Gastrocnemius medialis (tissue), 4 donors: ENCODE results near the gene PDLIM4.

Source experiments
- CTCF ChIP-seq, 5 experiments: fragments of 450-650 bp in 3 of 5; fragments of 200-600 bp in 2 of 5; sonication (generic) in 2 of 5; IDR thresholded peaks in 4 of 5; conservative IDR thresholded peaks in 1 of 5; 1 replicate in 4 of 5; 2 replicates in 1 of 5; pipeline ENCODE4 v1.5.1; 2016 to 2019; ENCODE audit warnings: antibody characterized with exemption in 5 of 5, mild to moderate bottlenecking in 3 of 5, moderate library complexity in 3 of 5
- POLR2A ChIP-seq, 2 donors: fragments of 450-650 bp; IDR thresholded peaks; one replicate each; pipeline ENCODE4 v1.6.1; 2017; ENCODE audit warnings: antibody characterized with exemption in 2 of 2, mild to moderate bottlenecking in 2 of 2, moderate library complexity in 2 of 2

DNA sequence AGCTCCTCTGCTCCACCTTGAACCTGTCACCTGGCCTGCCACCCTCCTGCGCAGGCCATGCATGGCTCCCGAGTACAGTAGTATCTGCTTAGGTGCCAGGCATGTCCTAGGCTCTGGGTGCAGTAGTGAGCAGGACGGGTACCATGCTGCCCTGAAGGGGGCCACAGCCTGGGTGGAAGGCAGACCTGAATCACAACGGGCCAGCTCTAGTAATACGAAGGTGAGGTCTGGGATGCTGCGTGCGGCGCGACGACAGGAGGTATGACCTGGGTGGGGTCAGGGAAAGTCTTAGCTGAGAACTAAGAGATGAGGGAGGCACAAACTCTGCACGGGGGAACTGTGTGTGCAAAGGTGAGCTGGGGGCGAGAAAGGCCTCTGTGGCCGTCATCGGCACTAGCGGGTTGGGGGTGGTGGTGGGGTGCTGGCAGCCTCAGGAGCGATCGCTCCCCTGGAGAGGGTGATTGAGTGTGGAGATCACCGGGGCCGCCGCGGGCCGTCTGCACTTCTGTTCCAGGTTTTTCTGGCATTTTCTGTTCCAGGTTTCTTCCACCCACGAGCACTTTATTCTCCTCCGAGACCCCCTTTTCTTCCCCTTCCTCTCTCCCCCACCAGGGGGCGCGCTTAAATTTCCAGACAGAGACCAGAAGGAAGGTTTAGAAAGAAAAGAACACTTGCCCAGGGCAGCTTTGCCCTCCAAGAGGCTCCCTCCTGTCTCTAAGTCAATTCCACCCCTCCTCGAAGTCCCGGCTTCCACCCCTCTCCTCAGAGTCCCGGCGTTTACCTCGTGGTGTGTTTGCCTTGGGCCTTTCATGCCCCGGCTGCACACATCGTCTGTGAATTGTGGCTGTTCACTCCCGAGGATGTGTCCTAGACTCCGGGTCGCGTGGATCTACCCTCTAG, 15.1 kb downstream of the PDLIM4 start:
- no peak for TF ChIP-seq POLR2A (IDR thresholded peaks at IDR 0.05)
- peak; percentile 63 to 86 (median 86) for TF ChIP-seq CTCF (IDR thresholded peaks at IDR 0.05 in 4 of 5, conservative IDR thresholded peaks at IDR 0.05 in 1 of 5)
